Ascending aorta (tissue), 2 donors: ENCODE data around the gene OCEL1. TPM values are rescaled to one million over a fixed set of nuclear protein-coding genes. Genes with fewer than 3 reads are reported as not detected.
"Not testable (repeated sequence)": the region's sequence is repeated elsewhere in the genome, so short reads cannot be mapped to it uniquely, and the experiment has no call there.

ENCODE experiments used
- DNase-seq, 2 donors: peaks; one replicate each; pipeline ENCODE4 v3.0.0-alpha.2; 2019; ENCODE audit warnings: low spot score in 2 of 2
- H3K27ac ChIP-seq, 2 donors: fragments of 200-600 bp; sonication (generic); one replicate each; pipeline ENCODE4 v1.5.1; 2016 to 2017; ENCODE audit warnings: mild to moderate bottlenecking in 1 of 2
- H3K27me3 ChIP-seq: fragments of 200-600 bp; sonication (generic); one replicate; pipeline ENCODE4 v1.5.1; 2017
- H3K36me3 ChIP-seq, 2 donors: fragments of 200-600 bp; sonication (generic); one replicate each; pipeline ENCODE4 v1.5.1; 2016
- H3K4me1 ChIP-seq, 2 donors: fragments of 200-600 bp; sonication (generic); one replicate each; pipeline ENCODE4 v1.5.1; 2016 to 2017; ENCODE audit warnings: mild to moderate bottlenecking in 1 of 2
- H3K4me3 ChIP-seq, 2 donors: fragments of 200-600 bp; sonication (generic); one replicate each; pipeline ENCODE4 v1.5.1; 2016 to 2017; ENCODE audit warnings: mild to moderate bottlenecking in 1 of 2
- H3K9me3 ChIP-seq, 2 donors: fragments of 200-600 bp; sonication (generic); one replicate each; pipeline ENCODE4 v1.5.1; 2016
- intact Hi-C: fragments of 100-400 bp; cut with DNase I; formaldehyde crosslinking; loops from one replicate; pipeline ENCODE4 v1.15.1; 2023
- total RNA-seq: library from RNA; depleted of rRNA; stranded (reverse); fragments of >200 nt; gene quantifications from one replicate; pipeline ENCODE4 v1.1.0, GENCODE V29; 2016
- TF ChIP-seq, protein P1 (sequence below), 3 experiments: fragments of 200-600 bp in 2 of 3; fragments of 450-650 bp in 1 of 3; sonication (generic) in 2 of 3; IDR thresholded peaks; one replicate each; pipeline ENCODE4 v1.5.1; 2016 to 2019; ENCODE audit warnings: antibody characterized with exemption in 3 of 3, mild to moderate bottlenecking in 1 of 3, moderate library complexity in 1 of 3

The OCEL1 gene
- total RNA-seq, 1 donor from 2014 or later: 13.7 TPM

DNA sequence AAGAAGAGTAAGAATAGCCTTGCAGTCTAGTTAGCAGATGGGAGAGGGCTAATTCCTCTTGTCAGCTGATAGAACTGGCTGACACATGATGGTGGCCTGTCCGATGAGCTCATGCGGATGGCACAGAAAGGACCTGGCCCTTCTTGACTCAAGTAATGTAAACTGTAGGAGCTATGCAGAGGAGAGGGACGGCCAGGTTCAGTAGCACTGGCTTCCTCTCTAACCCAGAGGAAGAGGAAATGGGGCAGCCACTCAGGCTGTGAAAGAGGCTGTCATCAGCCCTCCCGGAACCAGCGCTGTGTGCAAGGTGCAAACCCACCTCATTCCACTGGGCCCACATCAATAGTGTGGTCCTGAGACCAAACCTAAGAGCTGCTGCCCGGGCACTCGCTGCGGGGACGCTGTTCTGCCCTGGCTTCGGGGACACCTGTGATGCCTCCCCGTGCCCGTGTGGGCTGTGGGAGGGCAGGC is 41.6 kb upstream of the OCEL1 start:
- H3K36me3 ChIP-seq: peaks cover 84 to 85% of the 10 kb centered on the region in 2 donors
- no peak for DNase-seq
- intact Hi-C loops: no loop called here
- H3K27ac ChIP-seq: no peak overlapping the region
- TF ChIP-seq, protein P1, sequence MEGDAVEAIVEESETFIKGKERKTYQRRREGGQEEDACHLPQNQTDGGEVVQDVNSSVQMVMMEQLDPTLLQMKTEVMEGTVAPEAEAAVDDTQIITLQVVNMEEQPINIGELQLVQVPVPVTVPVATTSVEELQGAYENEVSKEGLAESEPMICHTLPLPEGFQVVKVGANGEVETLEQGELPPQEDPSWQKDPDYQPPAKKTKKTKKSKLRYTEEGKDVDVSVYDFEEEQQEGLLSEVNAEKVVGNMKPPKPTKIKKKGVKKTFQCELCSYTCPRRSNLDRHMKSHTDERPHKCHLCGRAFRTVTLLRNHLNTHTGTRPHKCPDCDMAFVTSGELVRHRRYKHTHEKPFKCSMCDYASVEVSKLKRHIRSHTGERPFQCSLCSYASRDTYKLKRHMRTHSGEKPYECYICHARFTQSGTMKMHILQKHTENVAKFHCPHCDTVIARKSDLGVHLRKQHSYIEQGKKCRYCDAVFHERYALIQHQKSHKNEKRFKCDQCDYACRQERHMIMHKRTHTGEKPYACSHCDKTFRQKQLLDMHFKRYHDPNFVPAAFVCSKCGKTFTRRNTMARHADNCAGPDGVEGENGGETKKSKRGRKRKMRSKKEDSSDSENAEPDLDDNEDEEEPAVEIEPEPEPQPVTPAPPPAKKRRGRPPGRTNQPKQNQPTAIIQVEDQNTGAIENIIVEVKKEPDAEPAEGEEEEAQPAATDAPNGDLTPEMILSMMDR (IDR thresholded peaks at IDR 0.05): no peak
- no peaks in the 10 kb centered on the region for H3K27me3 ChIP-seq
- no peaks in the 10 kb centered on the region for H3K9me3 ChIP-seq
- no peak overlapping the region for H3K4me3 ChIP-seq
- H3K4me1 ChIP-seq: no peaks in the 10 kb centered on the region

DNA sequence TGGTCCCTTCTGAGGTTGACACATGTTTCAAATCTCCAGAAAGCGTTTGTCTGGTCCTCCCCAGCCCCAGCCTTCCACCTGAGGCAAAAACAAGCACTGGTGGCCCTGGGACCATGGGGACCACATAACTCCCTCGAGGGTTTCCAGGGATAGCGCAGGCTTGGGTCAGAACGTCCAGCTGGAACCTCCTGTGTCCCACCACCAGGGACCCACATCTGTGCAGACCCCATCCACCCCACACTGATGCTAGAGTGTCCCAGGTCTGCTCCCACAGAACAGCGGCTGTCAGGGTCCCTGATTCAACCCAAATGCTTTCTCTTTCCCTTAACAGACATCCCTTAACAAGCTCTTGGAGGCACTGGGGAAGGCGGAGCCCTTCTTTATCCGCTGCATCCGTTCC is 40.4 kb upstream of the OCEL1 start:
- Histone ChIP-seq H3K4me3 (no peak overlapping the region), H3K27ac (no peak overlapping the region), H3K4me1 (no peaks in the 10 kb centered on the region), H3K9me3 (no peaks in the 10 kb centered on the region), H3K27me3 (no peaks in the 10 kb centered on the region), H3K36me3 (peaks cover 88 to 92% of the 10 kb centered on the region in 2 donors)
- no peak for DNase-seq
- TF ChIP-seq, protein P1 (IDR thresholded peaks at IDR 0.05): no peak
- intact Hi-C loops: no loop called here

DNA sequence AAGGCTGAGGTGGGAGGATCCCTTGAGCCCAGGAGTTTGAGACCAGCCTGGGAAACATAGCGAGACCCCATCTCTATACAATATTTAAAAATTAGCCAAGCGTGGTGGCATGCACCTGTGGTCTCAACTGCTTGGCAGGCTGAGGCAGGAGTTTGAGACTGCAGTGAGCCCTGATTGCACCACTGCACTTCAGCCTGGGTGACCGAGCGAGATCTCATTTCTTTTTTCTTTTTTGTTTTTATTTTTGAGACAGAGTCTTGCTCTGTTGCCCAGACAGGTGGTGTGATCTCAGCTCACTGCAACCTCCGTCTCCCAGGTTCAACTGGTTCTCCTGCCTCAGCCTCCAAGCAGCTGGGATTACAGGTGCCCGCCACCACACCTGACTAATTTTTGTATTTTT is 34.3 kb upstream of the OCEL1 start:
- H3K27ac ChIP-seq, H3K4me3 ChIP-seq, H3K9me3 ChIP-seq, H3K4me1 ChIP-seq, intact Hi-C loops, H3K27me3 ChIP-seq, DNase-seq: not testable (repeated sequence)
- H3K36me3 ChIP-seq: peaks cover 96% of the 10 kb centered on the region in 2 donors

DNA sequence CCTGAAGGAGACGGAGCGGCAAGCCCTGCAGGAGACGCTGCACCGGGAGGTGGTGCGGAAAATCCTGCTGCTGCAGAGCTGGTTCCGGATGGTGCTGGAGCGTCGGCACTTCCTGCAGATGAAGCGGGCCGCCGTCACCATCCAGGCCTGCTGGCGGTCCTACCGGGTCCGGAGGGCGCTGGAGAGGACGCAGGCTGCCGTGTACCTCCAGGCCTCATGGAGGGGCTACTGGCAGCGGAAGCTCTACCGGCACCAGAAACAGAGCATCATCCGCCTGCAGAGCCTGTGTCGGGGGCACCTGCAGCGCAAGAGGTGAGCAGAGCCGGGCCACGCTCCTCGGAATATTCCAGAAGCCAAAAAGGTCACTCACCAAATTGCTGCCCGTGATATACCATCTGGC is 33.3 kb upstream of the OCEL1 start:
- TF ChIP-seq, protein P1 (IDR thresholded peaks at IDR 0.05): no peak
- H3K4me1 ChIP-seq: no peaks in the 10 kb centered on the region
- intact Hi-C loops: no loop called here
- H3K27me3 ChIP-seq: no peaks in the 10 kb centered on the region
- H3K36me3 ChIP-seq: peaks cover 92 to 93% of the 10 kb centered on the region in 2 donors
- no peak overlapping the region for H3K27ac ChIP-seq
- DNase-seq: no peak
- H3K9me3 ChIP-seq: no peaks in the 10 kb centered on the region
- no peak overlapping the region for H3K4me3 ChIP-seq

DNA sequence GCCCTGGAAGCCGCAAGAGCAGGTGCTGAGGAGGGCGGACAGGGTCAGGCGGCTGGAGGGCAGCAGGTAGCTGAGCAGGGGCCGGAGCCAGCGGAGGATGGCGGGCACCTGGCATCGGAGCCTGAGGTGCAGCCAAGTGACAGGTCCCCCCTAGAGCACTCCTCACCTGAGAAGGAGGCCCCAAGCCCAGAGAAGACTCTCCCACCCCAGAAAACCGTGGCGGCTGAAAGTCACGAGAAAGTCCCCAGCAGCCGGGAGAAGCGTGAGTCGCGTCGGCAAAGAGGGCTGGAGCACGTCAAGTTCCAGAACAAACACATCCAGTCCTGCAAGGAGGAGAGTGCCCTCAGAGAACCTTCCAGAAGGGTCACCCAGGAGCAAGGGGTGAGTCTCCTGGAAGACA is 31.4 kb upstream of the OCEL1 start:
- H3K4me1 ChIP-seq: no peaks in the 10 kb centered on the region
- no peaks in the 10 kb centered on the region for H3K27me3 ChIP-seq
- no peak for DNase-seq
- H3K9me3 ChIP-seq: no peaks in the 10 kb centered on the region
- TF ChIP-seq, protein P1 (IDR thresholded peaks at IDR 0.05): no peak
- peaks cover 92 to 93% of the 10 kb centered on the region in 2 donors for H3K36me3 ChIP-seq
- intact Hi-C loops: no loop called here
- H3K4me3 ChIP-seq: no peak overlapping the region
- no peak overlapping the region for H3K27ac ChIP-seq

DNA sequence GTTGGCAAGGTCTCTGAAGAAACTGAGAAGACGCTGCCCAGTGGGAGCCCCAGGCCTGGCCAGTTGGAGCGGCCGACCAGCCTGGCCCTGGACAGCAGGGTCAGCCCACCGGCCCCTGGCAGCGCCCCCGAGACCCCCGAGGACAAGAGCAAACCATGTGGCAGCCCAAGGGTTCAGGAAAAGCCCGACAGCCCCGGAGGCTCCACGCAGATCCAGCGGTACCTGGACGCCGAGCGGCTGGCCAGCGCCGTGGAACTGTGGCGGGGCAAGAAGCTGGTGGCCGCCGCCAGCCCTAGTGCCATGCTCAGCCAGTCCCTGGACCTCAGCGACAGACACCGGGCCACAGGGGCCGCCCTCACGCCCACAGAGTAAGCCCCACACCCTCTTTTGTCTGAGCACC is 30.9 kb upstream of the OCEL1 start:
- H3K4me3 ChIP-seq: no peak overlapping the region
- no peak for DNase-seq
- no peaks in the 10 kb centered on the region for H3K27me3 ChIP-seq
- intact Hi-C loops: no loop called here
- TF ChIP-seq, protein P1 (IDR thresholded peaks at IDR 0.05): no peak
- peaks cover 91 to 93% of the 10 kb centered on the region in 2 donors for H3K36me3 ChIP-seq
- no peak overlapping the region for H3K27ac ChIP-seq
- H3K4me1 ChIP-seq: no peaks in the 10 kb centered on the region
- no peaks in the 10 kb centered on the region for H3K9me3 ChIP-seq
